C1 segment of cervical spinal cord (tissue), 14 donors: ENCODE measurements around the gene MYADML2.
"Not testable (repeated sequence)": the region's sequence is repeated elsewhere in the genome, so short reads cannot be mapped to it uniquely, and the experiment has no call there.

Experiments
- DNase-seq, 14 donors: peaks; one replicate each; lab custom pipeline; 2025; lab: John Stamatoyannopoulos, UW

The MYADML2 gene

GRCh38 chr17:81959362-81960129 lies 12.5 kb upstream of the MYADML2 start:
- DNase-seq, result peak in 7 of 14 donors; percentile 6 to 68 (median 22)

- DNase-seq, result no peak
Measured at GRCh38 chr17:81958633-81959342, 11.8 kb upstream of the MYADML2 start.

- no peak for DNase-seq
Measured at GRCh38 chr17:81957691-81958432, 10.8 kb upstream of the MYADML2 start.

- no peak for DNase-seq
Measured at GRCh38 chr17:81956607-81957589, 9.9 kb upstream of the MYADML2 start.

GRCh38 chr17:81955756-81956544 lies 8.9 kb upstream of the MYADML2 start:
- no peak for DNase-seq

- DNase-seq, result no peak
Measured at GRCh38 chr17:81955058-81955681, 8.1 kb upstream of the MYADML2 start.

GRCh38 chr17:81954131-81955057 lies 7.4 kb upstream of the MYADML2 start:
- DNase-seq, result no peak

GRCh38 chr17:81953443-81953842 lies 6.4 kb upstream of the MYADML2 start:
- DNase-seq, result not testable (repeated sequence)

- no peak for DNase-seq
Measured at GRCh38 chr17:81952792-81953228, 5.8 kb upstream of the MYADML2 start.

GRCh38 chr17:81951785-81952684 lies 5.0 kb upstream of the MYADML2 start:
- DNase-seq, result no peak

GRCh38 chr17:81950501-81950900 lies 3.5 kb upstream of the MYADML2 start:
- no peak for DNase-seq

GRCh38 chr17:81948635-81949378 lies 1.8 kb upstream of the MYADML2 start:
- no peak for DNase-seq

- DNase-seq, result no peak
Measured at GRCh38 chr17:81944858-81945257, 2.2 kb downstream of the MYADML2 start.

- DNase-seq, result no peak
Measured at GRCh38 chr17:81942167-81942553, 4.9 kb downstream of the MYADML2 start.

- no peak for DNase-seq
Measured at GRCh38 chr17:81941484-81942166, 5.4 kb downstream of the MYADML2 start.
